ENCODE results near the gene TARBP1.

GRCh38 chr1:234369784-234370183 is 109.2 kb downstream of the TARBP1 start:
- TF ChIP-seq CTCF (IDR thresholded peaks at IDR 0.05; ENCODE audit: control extremely low read depth in 1 of 3, insufficient read depth in 1 of 3, low read depth in 1 of 3, low read length in 3 of 3) (no peak), BCL11A (IDR thresholded peaks at IDR 0.05; ENCODE audit: low read depth in 2 of 2, low read length in 2 of 2) (no peak), EP300 (IDR thresholded peaks at IDR 0.05; ENCODE audit: borderline replicate concordance in 1 of 2, low read depth in 2 of 2, low read length in 2 of 2) (no peak), POLR2A (IDR thresholded peaks at IDR 0.05; ENCODE audit: control extremely low read depth in 1 of 2, low read depth in 2 of 2, low read length in 2 of 2) (no peak), JUN (IDR thresholded peaks at IDR 0.05; ENCODE audit: low read depth, low read length) (no peak), SP1 (IDR thresholded peaks at IDR 0.05; ENCODE audit: low read depth, low read length) (no peak), CHD1 (IDR thresholded peaks at IDR 0.05; ENCODE audit: low read depth, low read length) (no peak), POLR2AphosphoS5 (IDR thresholded peaks at IDR 0.05; ENCODE audit: low read depth, low read length) (no peak), EZH2 (IDR thresholded peaks at IDR 0.05; ENCODE audit: low read depth, low read length, severe bottlenecking) (no peak), BRCA1 (IDR thresholded peaks at IDR 0.05; ENCODE audit: low read depth, low read length) (no peak), RAD21 (IDR thresholded peaks at IDR 0.05 in 1 of 2, conservative IDR thresholded peaks at IDR 0.05 in 1 of 2; ENCODE audit: low read depth in 2 of 2, low read length in 2 of 2) (no peak), USF2 (IDR thresholded peaks at IDR 0.05; ENCODE audit: low read length) (no peak)
